Stomach (tissue), 9 donors: ENCODE results near the gene GET3. TPM values are rescaled to one million over a fixed set of nuclear protein-coding genes. Genes with fewer than 3 reads are reported as not detected.
A peak's percentile ranks its signal among the peaks of the same experiment; 100 is the strongest.

Source experiments
- DNase-seq, 2 donors: peaks; one replicate each; pipeline versions ENCODE4 v3.0.0 to v3.0.0-alpha.2; 2013 to 2019
- H3K27ac ChIP-seq, 5 donors: fragments of 200-600 bp in 4 of 5; sonication (generic) in 4 of 5; one replicate each; pipeline ENCODE4 v1.5.1; 2013 to 2019; ENCODE audit warnings: mild to moderate bottlenecking in 1 of 5, moderate library complexity in 1 of 5
- H3K27me3 ChIP-seq, 3 donors: fragments of 200-600 bp; sonication (generic); one replicate each; pipeline ENCODE4 v1.5.1; 2017 to 2019; ENCODE audit warnings: mixed run types in 1 of 3
- H3K36me3 ChIP-seq, 4 donors: fragments of 200-600 bp; sonication (generic); 1 replicate in 3 of 4; 2 replicates in 1 of 4; pipeline ENCODE4 v1.5.1; 2016 to 2019
- H3K4me1 ChIP-seq, 4 donors: fragments of 200-600 bp; sonication (generic); one replicate each; pipeline ENCODE4 v1.5.1; 2016 to 2019
- H3K4me3 ChIP-seq, 4 donors: fragments of 200-600 bp; sonication (generic) in 3 of 4; one replicate each; pipeline ENCODE4 v1.5.1; 2016 to 2019; ENCODE audit warnings: mild to moderate bottlenecking in 1 of 4
- H3K9me3 ChIP-seq, 4 donors: fragments of 200-600 bp; sonication (generic); one replicate each; pipeline ENCODE4 v1.5.1; 2016 to 2019
- EP300 ChIP-seq: sonication (generic); formaldehyde crosslinking; IDR thresholded peaks from one replicate; pipeline ENCODE4 v1.6.1; 2017; ENCODE audit warnings: antibody characterized with exemption
- POLR2A ChIP-seq, 4 donors: fragments of 450-650 bp; IDR thresholded peaks; one replicate each; pipeline ENCODE4 v1.6.1; 2016; ENCODE audit warnings: antibody characterized with exemption in 4 of 4, control low read depth in 2 of 4, mild to moderate bottlenecking in 1 of 4, moderate library complexity in 1 of 4
- POLR2AphosphoS5 ChIP-seq, 3 donors: sonication (generic); formaldehyde crosslinking; IDR thresholded peaks; one replicate each; pipeline ENCODE4 v1.6.1; 2016; ENCODE audit warnings: antibody characterized with exemption in 3 of 3
- whole genome bisulfite sequencing, 5 donors: extraction: QIAGEN DNeasy Blood & Tissue Kit in 3 of 5; methylation state at CpG; one replicate each; pipeline versions ENCODE4 v1.1.5 to v1.1.7; 2013 to 2018; 5-methylcytosine and 5-hydroxymethylcytosine counted together
- intact Hi-C: fragments of 100-400 bp; cut with DNase I; formaldehyde crosslinking; loops from one replicate; pipeline ENCODE4 v1.15.1; 2023; ENCODE audit warnings: low total_unique reads
- polyA plus RNA-seq, 3 donors: library from polyadenylated mRNA; stranded (reverse); fragments of 200-250 nt; gene quantifications; one replicate each; pipeline ENCODE4 v1.2.3, GENCODE V29; 2013
- total RNA-seq, 5 donors: library from RNA; depleted of rRNA; stranded (reverse); fragments of >200 nt; gene quantifications; one replicate each; pipeline versions ENCODE4 v1.1.0 to v1.2.3, GENCODE V29; 2014 to 2016
- TF ChIP-seq, protein P1 (sequence below), 7 experiments: fragments of 450-650 bp in 4 of 7; fragments of 200-600 bp in 3 of 7; sonication (generic) in 3 of 7; IDR thresholded peaks; one replicate each; pipeline ENCODE4 v1.5.1; 2016 to 2019; ENCODE audit warnings: antibody characterized with exemption in 7 of 7, control low read depth in 2 of 7, mild to moderate bottlenecking in 1 of 7
- donor health status: healthy with polysubstance abuse.
- donor health status: Bipolar disorder and iron deficiency.
- donor health status: healthy.

GET3 gene
- total and polyA plus RNA-seq, 8 donors = 0.89 to 90.4 (median 21.8) TPM

DNA sequence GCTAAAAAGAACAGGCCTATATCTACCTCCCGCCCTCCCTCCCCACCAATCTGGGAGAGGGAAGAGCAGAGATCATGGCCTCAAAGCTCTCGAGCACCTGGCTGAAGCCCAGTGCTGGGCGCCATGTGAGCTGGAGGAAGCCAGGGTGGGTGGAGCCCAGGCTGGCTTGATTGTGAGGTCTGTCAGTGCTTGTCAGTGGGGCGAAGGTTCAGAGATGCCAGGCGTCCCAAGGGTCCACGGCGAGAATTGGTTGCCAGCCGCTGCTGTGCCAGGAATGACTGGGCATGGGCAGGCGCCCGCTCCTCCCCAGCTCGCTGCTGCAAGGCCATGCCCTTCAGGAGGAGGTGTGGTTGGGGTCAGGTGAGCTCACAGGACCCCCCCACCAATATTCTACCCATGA, 25.8 kb downstream of the GET3 start:
- intact Hi-C loops = loop anchor here (5.0 kb wide), 1 partner anchor 84 kb away; no protein-coding TSS in a partner anchor

DNA sequence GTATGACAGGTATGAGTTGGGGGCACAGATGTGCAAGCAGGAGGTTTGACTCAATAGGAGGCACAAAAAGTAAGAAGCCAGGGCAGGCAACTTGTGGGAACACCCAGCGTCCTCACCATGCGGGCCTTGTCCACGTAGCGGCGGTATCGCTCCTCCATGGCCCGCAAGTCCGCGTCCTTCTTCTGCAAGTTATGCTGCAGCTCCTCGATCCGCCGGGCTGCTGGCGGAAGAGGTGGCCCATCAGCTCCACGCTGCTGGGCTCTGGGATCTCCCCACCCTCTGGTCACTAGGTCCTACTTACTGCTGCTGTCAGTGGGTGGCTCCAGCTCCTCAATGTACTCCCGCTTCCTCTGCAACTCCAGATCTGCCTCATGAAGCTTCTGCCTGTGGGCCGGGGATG, 27.4 kb downstream of the GET3 start:
- Histone ChIP-seq H3K27me3 (no peaks in the 10 kb centered on the region), H3K36me3 (peaks cover 14 to 59% (median 43%) of the 10 kb centered on the region in 4 donors), H3K4me1 (peaks cover 0 to 13% (median 12%) of the 10 kb centered on the region in 4 donors), H3K4me3 (no peak overlapping the region), H3K9me3 (no peaks in the 10 kb centered on the region), H3K27ac (no peak overlapping the region)
- 95 to 98% (median 97%) methylated on average over 9 to 16 of the region's 16 CpGs for WGBS, 5 donors
- no peak for DNase-seq
- TF ChIP-seq POLR2A (IDR thresholded peaks at IDR 0.05) (no peak), POLR2AphosphoS5 (IDR thresholded peaks at IDR 0.05) (no peak), EP300 (no peak)
- TF ChIP-seq, protein P1, sequence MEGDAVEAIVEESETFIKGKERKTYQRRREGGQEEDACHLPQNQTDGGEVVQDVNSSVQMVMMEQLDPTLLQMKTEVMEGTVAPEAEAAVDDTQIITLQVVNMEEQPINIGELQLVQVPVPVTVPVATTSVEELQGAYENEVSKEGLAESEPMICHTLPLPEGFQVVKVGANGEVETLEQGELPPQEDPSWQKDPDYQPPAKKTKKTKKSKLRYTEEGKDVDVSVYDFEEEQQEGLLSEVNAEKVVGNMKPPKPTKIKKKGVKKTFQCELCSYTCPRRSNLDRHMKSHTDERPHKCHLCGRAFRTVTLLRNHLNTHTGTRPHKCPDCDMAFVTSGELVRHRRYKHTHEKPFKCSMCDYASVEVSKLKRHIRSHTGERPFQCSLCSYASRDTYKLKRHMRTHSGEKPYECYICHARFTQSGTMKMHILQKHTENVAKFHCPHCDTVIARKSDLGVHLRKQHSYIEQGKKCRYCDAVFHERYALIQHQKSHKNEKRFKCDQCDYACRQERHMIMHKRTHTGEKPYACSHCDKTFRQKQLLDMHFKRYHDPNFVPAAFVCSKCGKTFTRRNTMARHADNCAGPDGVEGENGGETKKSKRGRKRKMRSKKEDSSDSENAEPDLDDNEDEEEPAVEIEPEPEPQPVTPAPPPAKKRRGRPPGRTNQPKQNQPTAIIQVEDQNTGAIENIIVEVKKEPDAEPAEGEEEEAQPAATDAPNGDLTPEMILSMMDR (IDR thresholded peaks at IDR 0.05) = no peak
- intact Hi-C loops = loop anchor here (5.0 kb wide), 2 partner anchors 38 to 83 kb away; partner anchors contain the start of genes PRDX2 and THSD8

More for the DNA sequence above, 25.8 kb downstream of the GET3 start:
- Histone ChIP-seq H3K4me1 (peaks cover under 1 to 13% (median 12%) of the 10 kb centered on the region in 4 donors), H3K9me3 (no peaks in the 10 kb centered on the region), H3K27ac (no peak overlapping the region), H3K4me3 (no peak overlapping the region), H3K36me3 (peaks cover 14 to 52% (median 37%) of the 10 kb centered on the region in 4 donors), H3K27me3 (no peaks in the 10 kb centered on the region)
- TF ChIP-seq, protein P1 (IDR thresholded peaks at IDR 0.05) = no peak
- no peak for TF ChIP-seq POLR2A (IDR thresholded peaks at IDR 0.05)
- DNase-seq = no peak
- WGBS, 5 donors = 91 to 95% (median 92%) methylated on average over 11 of the region's 11 CpGs

DNA sequence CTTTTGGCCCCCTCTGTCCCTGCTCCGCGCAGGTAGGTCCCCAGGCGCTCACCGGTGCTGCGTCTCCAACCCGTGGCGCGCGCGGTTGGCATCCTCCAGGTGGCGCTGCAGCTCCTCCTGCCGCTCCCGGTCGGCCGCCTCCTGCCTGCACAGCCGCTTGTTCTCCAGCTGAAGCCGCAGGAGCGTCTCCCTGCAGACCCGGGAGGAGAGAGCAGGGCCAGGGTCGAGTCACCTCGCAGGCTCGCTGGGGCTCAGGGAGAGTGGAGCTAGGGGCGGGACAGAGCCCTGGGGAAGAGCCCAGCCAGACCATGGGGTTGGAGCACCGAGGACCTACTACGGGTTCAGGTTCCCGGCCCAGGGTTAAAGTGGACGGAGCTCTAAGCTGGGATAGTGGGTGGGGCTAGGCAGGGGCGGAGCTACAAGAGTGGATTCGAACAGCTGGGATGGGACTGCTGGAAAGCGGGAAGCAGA, 28.8 kb downstream of the GET3 start:
- peak overlapping the region in 4 of 5 donors; percentile 44 to 78 (median 66) for H3K27ac ChIP-seq
- intact Hi-C loops = loop anchor here (5.0 kb wide), 1 partner anchor 36 kb away; the partner anchor contains the start of genes PRDX2 and THSD8
- H3K9me3 ChIP-seq = no peaks in the 10 kb centered on the region
- H3K27me3 ChIP-seq = no peaks in the 10 kb centered on the region
- peak; percentile 93 to 95 for DNase-seq
- peak overlapping the region; percentile 30 to 53 (median 42) for H3K4me3 ChIP-seq
- peaks cover 0 to 18% (median 15%) of the 10 kb centered on the region in 4 donors for H3K4me1 ChIP-seq
- peaks cover 14 to 73% (median 56%) of the 10 kb centered on the region in 4 donors for H3K36me3 ChIP-seq
- peak in 2 of 3 donors; percentile 16 to 58 for TF ChIP-seq POLR2AphosphoS5 (IDR thresholded peaks at IDR 0.05)
- TF ChIP-seq EP300 = no peak
- TF ChIP-seq, protein P1 (IDR thresholded peaks at IDR 0.05) = peak in 6 of 7 experiments; percentile 32 to 94 (median 80)
- no peak for TF ChIP-seq POLR2A (IDR thresholded peaks at IDR 0.05)
- 6 to 81% (median 40%) methylated on average over 10 to 30 of the region's 30 CpGs for WGBS, 5 donors

DNA sequence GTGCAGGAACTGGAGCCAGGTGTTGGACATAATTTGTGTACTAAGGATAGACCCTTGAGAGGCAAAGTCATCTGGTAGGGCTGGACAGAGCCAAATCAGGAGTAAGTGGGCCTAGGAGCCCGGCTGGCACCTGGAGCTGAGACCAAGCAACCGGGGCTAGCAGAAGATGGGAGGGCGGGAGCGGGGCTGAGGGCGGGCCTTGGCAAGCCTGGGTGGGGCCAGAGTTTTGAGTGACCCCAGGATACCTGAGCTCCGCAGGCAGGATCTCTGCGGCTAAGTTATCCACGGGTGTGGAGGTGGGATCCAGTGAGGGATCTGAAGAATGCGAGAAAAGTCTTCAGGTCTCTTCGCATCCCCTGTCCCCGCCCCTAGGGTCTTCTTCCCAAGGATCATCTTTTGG, 29.9 kb downstream of the GET3 start:
- peaks cover 0 to 18% (median 17%) of the 10 kb centered on the region in 4 donors for H3K4me1 ChIP-seq
- TF ChIP-seq POLR2AphosphoS5 (IDR thresholded peaks at IDR 0.05) = no peak
- TF ChIP-seq EP300 = no peak
- TF ChIP-seq POLR2A (IDR thresholded peaks at IDR 0.05) = no peak
- TF ChIP-seq, protein P1 (IDR thresholded peaks at IDR 0.05) = no peak
- intact Hi-C loops = loop anchor here (5.0 kb wide), 1 partner anchor 35 kb away; the partner anchor contains the start of genes PRDX2 and THSD8
- DNase-seq = no peak
- H3K36me3 ChIP-seq = peaks cover 14 to 73% (median 57%) of the 10 kb centered on the region in 4 donors
- no peak overlapping the region for H3K4me3 ChIP-seq
- 86 to 95% (median 92%) methylated on average over 10 to 11 of the region's 11 CpGs for WGBS, 5 donors
- H3K27me3 ChIP-seq = no peaks in the 10 kb centered on the region
- no peaks in the 10 kb centered on the region for H3K9me3 ChIP-seq
- no peak overlapping the region for H3K27ac ChIP-seq
